ACC112 (cell line): ENCODE results near the gene ABLIM1.
A peak's percentile ranks its signal among the peaks of the same experiment; 100 is the strongest.

ENCODE experiments used
- H2AFZ ChIP-seq: fragments of 200-600 bp; sonication (generic); one replicate; pipeline ENCODE4 v1.6.0; 2017; ENCODE audit warnings: antibody characterized with exemption, low read length; ENCODE audit not compliant: unreplicated experiment
- H3K27ac ChIP-seq: fragments of 200-600 bp; sonication (generic); 2 replicates; pipeline ENCODE4 v1.5.1; 2014; ENCODE audit warnings: low read depth, mild to moderate bottlenecking, antibody characterized with exemption, low read length, moderate library complexity
- H3K27me3 ChIP-seq: fragments of 200-600 bp; sonication (generic); 2 replicates; pipeline ENCODE4 v1.6.1; 2014; ENCODE audit warnings: mild to moderate bottlenecking, antibody characterized with exemption, low read length, moderate library complexity, mixed read lengths; ENCODE audit not compliant: insufficient read depth
- H3K36me3 ChIP-seq: fragments of 200-600 bp; sonication (generic); 2 replicates; pipeline ENCODE4 v1.6.1; 2016; ENCODE audit warnings: mild to moderate bottlenecking, antibody characterized with exemption, low read length, moderate library complexity, mixed read lengths; ENCODE audit not compliant: insufficient read depth
- H3K4me1 ChIP-seq: fragments of 200-600 bp; sonication (generic); one replicate; pipeline ENCODE4 v1.6.1; 2016; ENCODE audit warnings: low read length, mixed read lengths; ENCODE audit not compliant: insufficient read depth, unreplicated experiment, control insufficient read depth
- H3K4me3 ChIP-seq: fragments of 200-600 bp; sonication (generic); 2 replicates; pipeline ENCODE4 v1.5.1; 2014; ENCODE audit warnings: mild to moderate bottlenecking, low read depth, low read length
- H3K79me2 ChIP-seq: fragments of 200-600 bp; sonication (generic); one replicate; pipeline ENCODE4 v1.6.0; 2016; ENCODE audit warnings: low read length; ENCODE audit not compliant: control insufficient read depth, unreplicated experiment, insufficient read depth

ABLIM1 gene

DNA sequence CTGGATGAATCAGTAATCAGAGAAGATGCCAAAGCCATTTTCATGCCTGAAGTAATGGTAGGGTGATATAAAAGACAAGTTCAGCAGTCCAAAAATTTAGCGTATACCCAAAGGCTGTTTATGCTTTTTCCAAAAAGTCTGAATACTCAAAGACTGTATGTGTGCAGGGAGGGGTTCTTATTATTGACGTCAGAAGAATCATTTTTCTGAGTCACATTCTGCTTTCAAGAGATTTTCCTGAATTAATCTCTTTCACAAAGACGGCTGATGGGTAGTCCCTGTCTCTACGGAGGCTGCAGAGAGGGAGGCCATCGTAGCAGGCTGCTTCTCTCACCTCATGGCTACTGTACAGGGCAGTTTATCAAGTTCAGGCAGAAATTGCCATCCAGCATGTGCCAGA, 30.7 kb upstream of the ABLIM1 start:
- Histone ChIP-seq H3K36me3 (no peaks in the 10 kb centered on the region), H2AFZ (no peak overlapping the region), H3K27me3 (no peaks in the 10 kb centered on the region), H3K4me1 (peaks cover 35% of the 10 kb centered on the region), H3K27ac (no peak overlapping the region), H3K79me2 (no peaks in the 10 kb centered on the region), H3K4me3 (no peak overlapping the region)

DNA sequence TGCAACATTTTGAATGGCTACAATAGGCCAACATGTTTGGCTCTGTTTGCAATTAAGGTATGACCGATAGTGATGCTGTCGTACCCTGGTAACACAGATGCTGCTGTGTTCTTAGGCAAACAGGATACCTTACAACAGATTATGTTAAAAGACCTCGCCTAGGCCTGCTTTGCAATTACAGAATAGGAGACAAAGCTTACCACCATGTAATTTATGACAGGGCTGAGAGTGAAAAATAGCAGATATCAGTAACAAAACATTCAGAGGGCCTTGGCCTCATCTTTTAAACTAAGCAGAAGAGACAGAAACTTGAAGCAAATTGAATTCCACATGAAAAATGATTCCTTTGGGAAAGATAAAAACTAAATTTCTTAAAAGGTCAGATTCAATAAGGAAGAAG, 29.4 kb upstream of the ABLIM1 start:
- Histone ChIP-seq H3K4me1 (peaks cover 38% of the 10 kb centered on the region), H3K4me3 (no peak overlapping the region), H3K36me3 (no peaks in the 10 kb centered on the region), H3K79me2 (no peaks in the 10 kb centered on the region), H2AFZ (no peak overlapping the region), H3K27ac (no peak overlapping the region), H3K27me3 (no peaks in the 10 kb centered on the region)

DNA sequence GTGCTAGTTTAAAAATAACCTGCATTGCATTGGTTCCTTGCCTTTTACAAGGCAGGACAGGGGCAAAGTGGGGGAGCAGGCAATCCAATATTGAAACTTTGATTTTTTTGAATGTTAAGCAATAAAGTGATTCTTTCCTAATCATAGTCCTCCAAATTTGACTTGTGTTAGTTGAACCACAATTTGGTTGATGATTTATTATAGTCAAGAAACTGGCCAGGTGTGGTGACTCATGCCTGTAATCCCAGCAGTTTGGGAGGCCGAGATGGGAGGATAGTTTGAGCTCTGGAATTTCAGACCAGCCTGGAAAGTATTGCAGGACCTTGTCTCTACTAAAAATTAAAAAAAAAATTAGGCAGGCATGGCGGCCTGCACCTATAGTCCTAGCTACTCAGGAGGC, 27.9 kb upstream of the ABLIM1 start:
- Histone ChIP-seq H3K79me2 (no peaks in the 10 kb centered on the region), H3K27me3 (no peaks in the 10 kb centered on the region), H3K27ac (no peak overlapping the region), H2AFZ (no peak overlapping the region), H3K36me3 (no peaks in the 10 kb centered on the region), H3K4me1 (peaks cover 25% of the 10 kb centered on the region), H3K4me3 (no peak overlapping the region)

DNA sequence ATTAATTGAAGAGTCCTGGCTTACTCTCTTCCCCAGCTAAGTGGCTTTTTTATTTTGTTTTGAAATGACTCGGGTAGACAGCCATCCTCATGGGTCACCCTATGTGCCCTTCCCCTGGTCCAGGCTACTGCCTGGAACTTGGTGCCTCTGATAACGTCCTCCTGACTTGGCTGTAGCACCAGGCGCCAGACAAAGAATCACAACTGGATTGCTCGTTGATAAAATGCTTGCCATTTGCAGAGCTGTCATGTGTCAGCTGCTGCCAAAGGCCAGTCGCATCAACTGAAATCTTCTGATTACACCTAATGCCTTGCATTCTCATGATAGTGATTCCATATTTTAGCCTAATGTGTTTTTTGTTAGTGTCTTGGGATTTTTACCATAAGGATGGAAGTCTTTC, 27.4 kb upstream of the ABLIM1 start:
- Histone ChIP-seq H3K36me3 (no peaks in the 10 kb centered on the region), H3K4me1 (peaks cover 24% of the 10 kb centered on the region), H3K27ac (peak overlapping the region; percentile 57; the same call in 1 of the 2 replicates), H3K4me3 (no peak overlapping the region), H2AFZ (peak overlapping the region; percentile 87), H3K79me2 (no peaks in the 10 kb centered on the region), H3K27me3 (no peaks in the 10 kb centered on the region)

DNA sequence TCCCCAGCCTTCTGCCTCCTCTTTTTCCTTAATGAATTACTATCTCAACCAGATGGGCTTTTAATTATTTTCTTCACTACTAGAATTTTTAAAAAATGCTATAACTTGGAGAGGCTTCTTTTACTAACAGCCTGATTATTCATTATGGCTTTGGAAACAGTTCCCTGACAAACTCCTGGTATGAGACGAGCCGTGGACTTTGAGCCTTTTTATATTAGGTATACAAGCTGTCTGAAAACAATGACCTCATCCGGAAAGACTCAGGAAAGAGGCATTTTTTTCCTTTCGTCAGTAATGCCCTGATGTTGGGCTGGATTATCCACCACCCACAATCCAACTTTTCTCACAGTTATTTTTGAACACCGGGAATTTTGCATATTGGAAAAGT, 26.7 kb upstream of the ABLIM1 start:
- Histone ChIP-seq H3K4me1 (peaks cover 24% of the 10 kb centered on the region), H3K27ac (peak overlapping the region; percentile 57), H3K27me3 (no peaks in the 10 kb centered on the region), H2AFZ (peak overlapping the region; percentile 87), H3K4me3 (peak overlapping the region; percentile 61), H3K79me2 (no peaks in the 10 kb centered on the region), H3K36me3 (no peaks in the 10 kb centered on the region)

DNA sequence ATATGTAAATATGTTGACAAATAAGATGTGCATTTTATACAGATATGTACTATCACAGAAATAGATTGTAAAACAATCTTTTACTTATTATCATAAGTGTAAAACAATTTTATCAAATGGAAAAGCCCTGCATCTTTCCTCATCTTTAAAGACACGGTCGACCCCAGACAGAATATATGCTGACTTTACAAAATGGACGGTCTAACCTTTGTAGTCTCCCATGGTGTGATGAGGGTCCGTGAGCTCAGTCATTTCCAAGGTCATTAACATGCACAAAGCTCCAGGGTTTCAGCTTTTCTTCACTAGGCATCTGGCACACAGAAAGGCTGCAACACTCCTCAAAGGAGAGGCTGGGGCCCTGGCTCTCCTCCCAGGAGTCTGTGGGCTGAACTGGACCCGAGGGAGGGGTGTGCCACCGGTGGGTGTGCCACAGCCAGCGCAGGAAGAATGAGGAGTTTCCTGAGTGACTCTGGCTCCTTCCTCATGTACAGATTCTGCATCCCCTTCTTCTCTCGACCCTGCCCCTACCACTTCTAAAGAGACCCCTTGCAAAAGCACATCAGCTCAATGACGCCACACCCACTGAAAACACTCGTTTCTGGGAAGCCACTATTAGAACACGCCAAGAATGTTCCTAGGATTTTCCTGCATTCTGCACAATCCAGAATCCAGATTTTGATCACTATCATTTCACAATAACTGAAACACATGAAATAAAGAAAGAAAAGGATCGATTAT, 26.2 kb upstream of the ABLIM1 start:
- Histone ChIP-seq H3K36me3 (no peaks in the 10 kb centered on the region), H3K27ac (peak overlapping the region; percentile 57), H3K79me2 (no peaks in the 10 kb centered on the region), H3K4me3 (peak overlapping the region; percentile 61), H3K4me1 (peaks cover 24% of the 10 kb centered on the region), H3K27me3 (no peaks in the 10 kb centered on the region), H2AFZ (peak overlapping the region; percentile 87)

DNA sequence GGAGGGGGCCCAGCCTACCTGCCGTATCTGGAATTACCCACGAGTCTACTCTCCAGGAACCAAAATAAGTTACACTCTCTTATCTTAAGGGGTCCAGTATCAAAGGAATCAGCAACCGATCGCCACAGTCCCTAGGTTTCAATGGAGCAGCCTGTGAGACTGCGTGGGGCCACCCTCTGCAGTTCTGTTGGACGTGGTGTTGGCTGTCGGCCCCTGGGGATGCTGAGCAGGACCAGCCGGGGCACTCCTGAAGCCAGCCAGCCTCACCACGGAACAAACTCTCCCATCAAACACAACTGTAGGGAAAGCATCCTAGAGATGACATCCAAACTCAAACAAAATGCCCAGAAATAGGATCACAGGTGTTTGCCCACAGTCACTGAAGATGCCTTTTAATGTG, 25.5 kb upstream of the ABLIM1 start:
- Histone ChIP-seq H2AFZ (no peak overlapping the region), H3K36me3 (no peaks in the 10 kb centered on the region), H3K27ac (0 out of 2 replicates have a peak overlapping the region, but pooled peaks have one; percentile 57), H3K79me2 (no peaks in the 10 kb centered on the region), H3K4me3 (no peak overlapping the region; the same call in 1 of the 2 replicates), H3K27me3 (no peaks in the 10 kb centered on the region), H3K4me1 (peaks cover 28% of the 10 kb centered on the region)

DNA sequence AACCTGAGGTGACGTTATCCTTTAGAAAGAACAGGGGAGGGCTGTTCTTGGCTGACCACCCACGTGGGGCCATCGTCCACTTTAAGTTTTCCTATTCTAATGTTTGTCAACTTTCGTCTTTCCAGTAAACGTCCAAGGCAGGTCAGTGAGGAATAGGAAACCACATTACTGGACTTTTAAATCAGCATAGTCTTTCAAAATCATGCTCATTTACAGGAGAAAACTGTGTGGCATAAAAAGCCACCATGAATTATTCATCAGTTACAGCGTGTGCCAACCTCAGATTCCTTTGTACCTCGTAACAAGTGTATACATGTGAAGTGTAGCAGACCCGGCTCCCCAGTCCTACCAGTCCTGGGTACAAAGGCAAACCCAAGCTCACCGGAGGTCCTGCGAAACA, 25.1 kb upstream of the ABLIM1 start:
- Histone ChIP-seq H3K4me1 (peaks cover 28% of the 10 kb centered on the region), H3K36me3 (no peaks in the 10 kb centered on the region), H3K27me3 (no peaks in the 10 kb centered on the region), H3K27ac (no peak overlapping the region), H3K79me2 (no peaks in the 10 kb centered on the region), H3K4me3 (no peak overlapping the region), H2AFZ (no peak overlapping the region)

DNA sequence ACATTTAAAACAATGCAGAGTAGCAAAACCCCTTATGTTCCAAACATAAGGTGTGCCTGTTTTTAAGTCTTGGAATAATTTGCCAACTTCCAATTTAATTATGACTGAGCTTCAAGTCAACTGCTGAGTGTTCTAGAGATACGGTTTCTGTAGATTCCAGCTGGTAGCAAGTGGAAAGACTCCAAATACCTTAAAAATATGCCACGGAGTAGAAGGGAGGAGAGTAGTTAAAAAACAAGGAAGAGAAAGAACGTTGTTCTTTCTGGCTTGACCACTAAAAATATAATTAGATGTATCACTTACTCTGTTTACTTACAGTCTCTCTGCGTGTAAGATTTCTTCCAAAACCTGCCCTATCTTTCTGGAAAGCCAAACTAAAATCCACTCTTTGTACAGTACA, 24.5 kb upstream of the ABLIM1 start:
- Histone ChIP-seq H3K4me3 (no peak overlapping the region), H3K36me3 (no peaks in the 10 kb centered on the region), H2AFZ (no peak overlapping the region), H3K27me3 (no peaks in the 10 kb centered on the region), H3K79me2 (no peaks in the 10 kb centered on the region), H3K27ac (no peak overlapping the region), H3K4me1 (peaks cover 28% of the 10 kb centered on the region)

DNA sequence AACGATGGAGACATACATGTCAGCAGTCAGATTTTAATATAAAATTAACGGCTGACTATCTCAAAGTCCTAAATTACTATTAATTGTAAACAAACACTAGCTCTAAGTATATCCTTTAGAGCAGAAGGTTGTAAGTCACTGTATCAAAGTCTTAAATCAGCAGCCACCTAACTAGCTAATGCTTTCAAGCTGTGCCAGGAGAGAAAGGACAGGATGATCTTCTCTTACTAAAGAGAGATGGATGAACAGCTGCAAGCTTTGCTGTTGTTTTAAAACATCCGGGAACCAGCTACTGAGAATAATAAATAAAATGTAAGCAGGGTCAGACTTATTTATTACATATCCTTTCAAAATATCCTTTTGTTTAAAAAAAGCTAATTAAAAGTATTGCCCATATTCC, 24.0 kb upstream of the ABLIM1 start:
- no peaks in the 10 kb centered on the region for H3K36me3 ChIP-seq
- no peaks in the 10 kb centered on the region for H3K27me3 ChIP-seq
- H3K79me2 ChIP-seq: no peaks in the 10 kb centered on the region
- H3K27ac ChIP-seq: no peak overlapping the region
- no peak overlapping the region for H2AFZ ChIP-seq
- H3K4me1 ChIP-seq: peaks cover 28% of the 10 kb centered on the region
- no peak overlapping the region for H3K4me3 ChIP-seq

DNA sequence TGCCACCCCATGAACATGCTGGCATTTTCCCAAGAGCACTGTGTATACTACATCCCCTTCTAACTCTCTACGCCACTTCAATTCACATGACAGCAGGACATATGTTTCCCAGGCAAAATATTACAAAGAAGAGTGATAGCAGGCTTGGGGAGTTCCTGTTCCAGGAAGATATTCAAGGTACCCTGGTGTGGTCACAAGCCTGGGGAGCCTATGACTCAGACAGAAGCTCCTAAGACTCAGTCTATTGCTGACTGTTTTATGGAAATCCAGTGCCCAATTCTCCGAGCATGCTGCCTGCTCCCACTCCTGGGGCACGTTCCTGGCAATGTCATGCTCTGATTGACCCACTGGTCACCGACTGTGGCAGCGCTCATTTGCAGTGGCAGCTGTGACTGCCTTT, 23.5 kb upstream of the ABLIM1 start:
- no peaks in the 10 kb centered on the region for H3K79me2 ChIP-seq
- H3K27ac ChIP-seq: no peak overlapping the region
- H3K4me3 ChIP-seq: no peak overlapping the region
- peaks cover 28% of the 10 kb centered on the region for H3K4me1 ChIP-seq
- no peaks in the 10 kb centered on the region for H3K27me3 ChIP-seq
- no peaks in the 10 kb centered on the region for H3K36me3 ChIP-seq
- no peak overlapping the region for H2AFZ ChIP-seq
